ENCODE measurements around the gene KRT80.

KRT80 gene

GRCh38 chr12:52210186-52210924 lies 18.5 kb upstream of the KRT80 start:
- DNase-seq, result no peak

GRCh38 chr12:52209321-52209720 lies 17.5 kb upstream of the KRT80 start:
- DNase-seq, result no peak

GRCh38 chr12:52208424-52209165 lies 16.8 kb upstream of the KRT80 start:
- no peak for DNase-seq

GRCh38 chr12:52207895-52208294 lies 16.1 kb upstream of the KRT80 start:
- no peak for DNase-seq

- no peak for DNase-seq
These were observed 15.3 kb upstream of the KRT80 start for GRCh38 chr12:52207106-52207505.

GRCh38 chr12:52206304-52207040 lies 14.7 kb upstream of the KRT80 start:
- DNase-seq, result no peak

- no peak for DNase-seq
These were observed 13.9 kb upstream of the KRT80 start for GRCh38 chr12:52205612-52206303.

- no peak for DNase-seq
These were observed 13.2 kb upstream of the KRT80 start for GRCh38 chr12:52204931-52205505.

GRCh38 chr12:52204095-52204930 lies 12.5 kb upstream of the KRT80 start:
- DNase-seq, result no peak

GRCh38 chr12:52203079-52203921 lies 11.5 kb upstream of the KRT80 start:
- peak; percentile 68 to 96 for DNase-seq

GRCh38 chr12:52202361-52203078 lies 10.7 kb upstream of the KRT80 start:
- DNase-seq, result peak in 1 of 2 donors; percentile 56

- DNase-seq, result no peak
These were observed 9.6 kb upstream of the KRT80 start for GRCh38 chr12:52201451-52201839.

GRCh38 chr12:52200781-52201450 lies 9.1 kb upstream of the KRT80 start:
- no peak for DNase-seq

GRCh38 chr12:52200086-52200780 lies 8.4 kb upstream of the KRT80 start:
- no peak for DNase-seq

- no peak for DNase-seq
These were observed 7.6 kb upstream of the KRT80 start for GRCh38 chr12:52199294-52199919.

- peak; percentile 65 to 68 for DNase-seq
These were observed 6.8 kb upstream of the KRT80 start for GRCh38 chr12:52198454-52199215.
